HepG2 (cell line): Measurements from ENCODE around the gene MRPS7. TPM values are rescaled to one million over a fixed set of nuclear protein-coding genes. Genes with fewer than 3 reads are reported as not detected.

Experiments used
- ADNP ChIP-seq: sonication (generic); formaldehyde crosslinking; IDR thresholded peaks from 2 replicates; pipeline ENCODE4 v1.4.0; 2020; ENCODE audit warnings: missing genetic modification reagents
- CEBPB ChIP-seq: IDR thresholded peaks from 2 replicates; pipeline ENCODE4 v1.6.1; 2011; ENCODE audit warnings: low read depth, low read length, improper control_type of control experiment, borderline replicate concordance
- CEBPG ChIP-seq: IDR thresholded peaks from 2 replicates; pipeline ENCODE4 v1.6.1; 2016
- FOXA3 ChIP-seq: IDR thresholded peaks from 2 replicates; pipeline ENCODE4 v1.6.1; 2016; ENCODE audit warnings: missing genetic modification reagents, missing compliant biosample characterization
- HDAC1 ChIP-seq: sonication (generic); formaldehyde crosslinking; IDR thresholded peaks from 2 replicates; pipeline ENCODE4 v1.5.1; 2020; ENCODE audit warnings: mild to moderate bottlenecking, missing genetic modification reagents
- HOXA3 ChIP-seq: sonication (generic); formaldehyde crosslinking; IDR thresholded peaks from 2 replicates; pipeline ENCODE4 v1.5.0; 2020; ENCODE audit warnings: missing genetic modification reagents
- MIER3 ChIP-seq: IDR thresholded peaks from 2 replicates; pipeline ENCODE4 v1.6.1; 2016; ENCODE audit warnings: missing compliant biosample characterization, borderline replicate concordance
- NFKB2 ChIP-seq: sonication (generic); formaldehyde crosslinking; IDR thresholded peaks from 2 replicates; pipeline ENCODE4 v1.4.0; 2020; ENCODE audit warnings: missing genetic modification reagents, borderline replicate concordance
- RXRA ChIP-seq: sonication (generic); formaldehyde crosslinking; IDR thresholded peaks from 2 replicates; pipeline ENCODE4 v1.5.1; 2020; ENCODE audit warnings: missing genetic modification reagents
- SMAD3 ChIP-seq: sonication (generic); formaldehyde crosslinking; IDR thresholded peaks from 2 replicates; pipeline ENCODE4 v1.4.0; 2020; ENCODE audit warnings: missing genetic modification reagents
- TBX2 ChIP-seq: sonication (generic); formaldehyde crosslinking; IDR thresholded peaks from 2 replicates; pipeline ENCODE4 v1.5.0; 2020; ENCODE audit warnings: missing genetic modification reagents, mild to moderate bottlenecking, borderline replicate concordance
- ZMYM3 ChIP-seq: sonication (generic); formaldehyde crosslinking; IDR thresholded peaks from 2 replicates; pipeline ENCODE4 v1.5.1; 2020; ENCODE audit warnings: mild to moderate bottlenecking, missing genetic modification reagents
- ZNF121 ChIP-seq: sonication (generic); formaldehyde crosslinking; IDR thresholded peaks from 2 replicates; pipeline ENCODE4 v1.5.0; 2020; ENCODE audit warnings: mild to moderate bottlenecking, missing genetic modification reagents
- ZNF362 ChIP-seq: sonication (generic); formaldehyde crosslinking; IDR thresholded peaks from 2 replicates; pipeline ENCODE4 v1.4.0; 2020; ENCODE audit warnings: missing genetic modification reagents, mild to moderate bottlenecking, borderline replicate concordance
- ZNF574 ChIP-seq: sonication (generic); formaldehyde crosslinking; IDR thresholded peaks from 2 replicates; pipeline ENCODE4 v1.4.0; 2020; ENCODE audit warnings: missing genetic modification reagents
- ZNF687 ChIP-seq: sonication (generic); formaldehyde crosslinking; IDR thresholded peaks from 2 replicates; pipeline ENCODE4 v1.5.1; 2020; ENCODE audit warnings: mild to moderate bottlenecking, missing genetic modification reagents, moderate library complexity
- polyA plus RNA-seq, 8 experiments: library from polyadenylated mRNA; depleted of rRNA in 3 of 8; stranded (reverse) in 7 of 8; unstranded in 1 of 8; fragments of >200 nt; fragmentation: Illumina TruSeq in 4 of 8; extraction: Trizol in 4 of 8; gene quantifications; 2 replicates each; pipeline versions ENCODE4 v1.2.1 to v1.2.3, GENCODE V29; 2011 to 2016; ENCODE audit warnings: low read depth in 4 of 8, missing spikeins in 1 of 8, mixed read lengths in 1 of 8; ENCODE audit not compliant: insufficient read depth in 1 of 8
- total RNA-seq, 5 experiments: library from RNA; depleted of rRNA; stranded (reverse); fragments of >200 nt; fragmentation: Illumina TruSeq; extraction: Trizol; gene quantifications; 2 replicates each; pipeline ENCODE4 v1.2.3, GENCODE V29; 2016; ENCODE audit warnings: low read depth in 1 of 5

The MRPS7 gene
- total and polyA plus RNA-seq, 2 of the 13 experiments (the other 11 are each of a cell fraction or from before 2014, with no cell fraction given): 97.0 to 162 TPM

GRCh38 chr17:75292810-75293448 lies 31.2 kb downstream of the MRPS7 start (continued):
- TF ChIP-seq RXRA (CRISPR knock-in tag) (0 out of 2 replicates have a peak, but pooled peaks have one; percentile 8), ZNF687 (peak; percentile 30), ZNF574 (CRISPR knock-in tag) (0 out of 2 replicates have a peak, but pooled peaks have one; percentile 13), TBX2 (CRISPR knock-in tag) (0 out of 2 replicates have a peak, but pooled peaks have one; percentile 29), HOXA3 (CRISPR knock-in tag) (0 out of 2 replicates have a peak, but pooled peaks have one; percentile 9), ZNF121 (CRISPR knock-in tag) (peak; percentile 98), CEBPG (CRISPR knock-in tag) (peak; percentile 93), MIER3 (CRISPR knock-in tag) (0 out of 2 replicates have a peak, but pooled peaks have one; percentile 37), FOXA3 (CRISPR knock-in tag) (peak; percentile 10; the same call in 1 of the 2 replicates), NFKB2 (CRISPR knock-in tag) (peak; percentile 26; the same call in 1 of the 2 replicates), ZNF362 (peak; percentile 66), CEBPB (peak; percentile 87), ADNP (CRISPR knock-in tag) (0 out of 2 replicates have a peak, but pooled peaks have one; percentile 18), HDAC1 (CRISPR knock-in tag) (peak; percentile 46; the same call in 1 of the 2 replicates), ZMYM3 (peak; percentile 78), SMAD3 (CRISPR knock-in tag) (0 out of 2 replicates have a peak, but pooled peaks have one; percentile 10)
